Lung (tissue), 12 donors: Measurements from ENCODE around the gene GDF11. TPM values are rescaled to one million over a fixed set of nuclear protein-coding genes. Genes with fewer than 3 reads are reported as not detected.

ENCODE experiments used
- ATAC-seq: fragments of 200-7000 bp; cut with Tn5 transposase; one replicate; pipeline ENCODE4 v1.9.1; 2020; ENCODE audit warnings: moderate number of reproducible peaks; ENCODE audit not compliant: insufficient read depth, low FRiP score
- DNase-seq, 3 donors: peaks; one replicate each; pipeline ENCODE4 v3.0.0-alpha.2; 2013 to 2017
- H3K27ac ChIP-seq, 2 donors: one replicate each; pipeline ENCODE4 v1.5.1; 2013; ENCODE audit warnings: mild to moderate bottlenecking in 2 of 2, moderate library complexity in 2 of 2, control low read depth in 1 of 2, inconsistent platforms in 1 of 2, low read depth in 1 of 2, low read length in 1 of 2
- H3K27me3 ChIP-seq, 3 donors: one replicate each; pipeline ENCODE4 v1.5.1; 2013; ENCODE audit warnings: low read length in 2 of 3; ENCODE audit not compliant: control insufficient read depth in 3 of 3, insufficient read depth in 3 of 3
- H3K36me3 ChIP-seq, 4 donors: one replicate each; pipeline ENCODE4 v1.5.1; 2013; ENCODE audit warnings: low read length in 4 of 4, mild to moderate bottlenecking in 1 of 4, moderate library complexity in 1 of 4; ENCODE audit not compliant: control insufficient read depth in 4 of 4, insufficient read depth in 4 of 4
- H3K4me1 ChIP-seq, 5 donors: one replicate each; pipeline ENCODE4 v1.5.1; 2013; ENCODE audit warnings: low read length in 5 of 5, mild to moderate bottlenecking in 2 of 5, moderate library complexity in 1 of 5; ENCODE audit not compliant: control insufficient read depth in 5 of 5, insufficient read depth in 5 of 5
- H3K4me3 ChIP-seq: one replicate; pipeline ENCODE4 v1.5.1; 2013; ENCODE audit warnings: mild to moderate bottlenecking, control low read depth, moderate library complexity
- H3K9ac ChIP-seq, 2 donors: one replicate each; pipeline ENCODE4 v1.5.1; 2013; ENCODE audit warnings: low read length in 2 of 2, control low read depth in 1 of 2; ENCODE audit not compliant: insufficient read depth in 1 of 2
- H3K9me3 ChIP-seq, 4 donors: one replicate each; pipeline ENCODE4 v1.5.1; 2013; ENCODE audit warnings: low read length in 3 of 4, mild to moderate bottlenecking in 1 of 4, moderate library complexity in 1 of 4; ENCODE audit not compliant: control insufficient read depth in 4 of 4, insufficient read depth in 3 of 4
- CTCF ChIP-seq: IDR thresholded peaks from 2 replicates; pipeline ENCODE4 v1.5.1; 2012; ENCODE audit warnings: mild to moderate bottlenecking; ENCODE audit errors: control extremely low read depth, extremely low read depth
- WGBS, 2 donors: extraction: QIAGEN DNeasy Blood & Tissue Kit; methylation state at CpG; one replicate each; pipeline ENCODE4 v1.1.7; 2013; 5-methylcytosine and 5-hydroxymethylcytosine counted together
- polyA plus RNA-seq, 2 donors: library from polyadenylated mRNA; stranded (reverse); fragments of 200-250 nt; gene quantifications; one replicate each; pipeline ENCODE4 v1.2.1, GENCODE V29; 2013
- total RNA-seq, 2 donors: library from RNA; depleted of rRNA in 1 of 2; stranded (reverse); fragments of >200 nt in 1 of 2; gene quantifications; one replicate each; pipeline ENCODE4 v1.2.1, GENCODE V29; 2014 to 2021
- donor health status: control.
- donor health status: control.
- donor health status: Bipolar disorder and iron deficiency.
- donor health status: healthy.
- donor health status: DM: yes; HTN: yes; CAD: no.

Gene GDF11
- total and polyA plus RNA-seq, 4 donors, result 0.93 to 8.3 (median 3.2) TPM

- no peak for TF ChIP-seq CTCF
- Histone ChIP-seq H3K9me3 (no peaks in the 10 kb centered on the region), H3K36me3 (peaks cover 6 to 26% (median 9%) of the 10 kb centered on the region in 4 donors), H3K27ac (no peak overlapping the region), H3K27me3 (no peaks in the 10 kb centered on the region), H3K9ac (no peak overlapping the region), H3K4me3 (no peak overlapping the region), H3K4me1 (no peaks in the 10 kb centered on the region)
- 82 to 85% methylated on average over 3 of the region's 3 CpGs for WGBS, 2 donors
- ATAC-seq, result no peak
- DNase-seq, result no peak
These were observed 34.9 kb downstream of the GDF11 start for GRCh38 chr12:55777856-55778255.

- Histone ChIP-seq H3K27me3 (no peaks in the 10 kb centered on the region), H3K9me3 (no peaks in the 10 kb centered on the region), H3K4me1 (no peaks in the 10 kb centered on the region), H3K9ac (no peak overlapping the region), H3K27ac (no peak overlapping the region), H3K36me3 (peaks cover 15 to 41% (median 19%) of the 10 kb centered on the region in 4 donors), H3K4me3 (no peak overlapping the region)
- DNase-seq (no peak), ATAC-seq (no peak)
- TF ChIP-seq CTCF, result no peak
- WGBS, 2 donors, result 53 to 58% methylated on average over 2 of the region's 2 CpGs
These were observed 37.8 kb downstream of the GDF11 start for GRCh38 chr12:55780685-55781084.

GRCh38 chr12:55788546-55788945, 45.6 kb downstream of the GDF11 start:
- TF ChIP-seq CTCF, result no peak
- peaks cover 15 to 42% (median 38%) of the 10 kb centered on the region in 4 donors for H3K36me3 ChIP-seq
- no peaks in the 10 kb centered on the region for H3K4me1 ChIP-seq
- H3K9me3 ChIP-seq, result no peaks in the 10 kb centered on the region
- no peak for ATAC-seq
- H3K27ac ChIP-seq, result no peak overlapping the region
- WGBS, 2 donors, result 94 to 96% methylated on average over 7 of the region's 7 CpGs
- H3K27me3 ChIP-seq, result no peaks in the 10 kb centered on the region
- DNase-seq, result no peak
- no peak overlapping the region for H3K9ac ChIP-seq
- no peak overlapping the region for H3K4me3 ChIP-seq

GRCh38 chr12:55789171-55789570, 46.2 kb downstream of the GDF11 start:
- peaks cover 13 to 42% (median 37%) of the 10 kb centered on the region in 4 donors for H3K36me3 ChIP-seq
- DNase-seq (no peak), ATAC-seq (no peak)

More at GRCh38 chr12:55789171-55789570, 46.2 kb downstream of the GDF11 start:
- H3K27ac ChIP-seq, result no peak overlapping the region
- H3K27me3 ChIP-seq, result no peaks in the 10 kb centered on the region
- H3K4me3 ChIP-seq, result no peak overlapping the region
- H3K9ac ChIP-seq, result no peak overlapping the region
- TF ChIP-seq CTCF, result no peak
- 89 to 94% methylated on average over 2 of the region's 2 CpGs for WGBS, 2 donors
- no peaks in the 10 kb centered on the region for H3K9me3 ChIP-seq
- H3K4me1 ChIP-seq, result no peaks in the 10 kb centered on the region
